Psoas muscle (tissue), 8 donors: Measurements from ENCODE around the gene FBLN1. TPM values are rescaled to one million over a fixed set of nuclear protein-coding genes. Genes with fewer than 3 reads are reported as not detected.
A peak's percentile ranks its signal among the peaks of the same experiment; 100 is the strongest.
"Not testable (repeated sequence)": the region's sequence is repeated elsewhere in the genome, so short reads cannot be mapped to it uniquely, and the experiment has no call there.

Experiments
- ATAC-seq, 4 donors: fragments of 200-7000 bp; cut with Tn5 transposase; one replicate each; pipeline ENCODE4 v1.9.1; 2020; ENCODE audit warnings: moderate library complexity in 3 of 4, mild to moderate bottlenecking in 2 of 4
- DNase-seq, 2 donors: peaks; one replicate each; pipeline ENCODE4 v3.0.0-alpha.2; 2020
- H3K27ac ChIP-seq: fragments of 200-600 bp; one replicate; pipeline ENCODE4 v1.8.0; 2022
- H3K27me3 ChIP-seq, 3 donors: fragments of 200-600 bp in 1 of 3; one replicate each; pipeline versions ENCODE4 v1.6.1 to v1.8.0; 2013 to 2022; ENCODE audit warnings: low read length in 2 of 3, mild to moderate bottlenecking in 2 of 3, moderate library complexity in 1 of 3; ENCODE audit not compliant: insufficient read depth in 3 of 3
- H3K36me3 ChIP-seq, 2 donors: fragments of 200-600 bp in 1 of 2; one replicate each; pipeline versions ENCODE4 v1.6.1 to v1.8.0; 2013 to 2022; ENCODE audit warnings: low read depth in 1 of 2, mild to moderate bottlenecking in 1 of 2, moderate library complexity in 1 of 2; ENCODE audit not compliant: insufficient read depth in 1 of 2
- H3K4me1 ChIP-seq: fragments of 200-600 bp; one replicate; pipeline ENCODE4 v1.8.0; 2022
- H3K4me3 ChIP-seq: fragments of 200-600 bp; one replicate; pipeline ENCODE4 v1.8.0; 2022; ENCODE audit warnings: mild to moderate bottlenecking
- H3K9me3 ChIP-seq: fragments of 200-600 bp; one replicate; pipeline ENCODE4 v1.8.0; 2022
- WGBS, 3 donors: extraction: QIAGEN DNeasy Blood & Tissue Kit; methylation state at CpG; one replicate each; pipeline versions ENCODE4 v1.1.6 to v1.1.7; 2013; 5-methylcytosine and 5-hydroxymethylcytosine counted together
- intact Hi-C, 2 donors: fragments of 100-400 bp; cut with DNase I; formaldehyde crosslinking; loops; one replicate each; pipeline versions ENCODE4 v1.11.0 to v1.14.2; 2022
- polyA plus RNA-seq, 3 donors: library from polyadenylated mRNA; stranded (reverse); fragments of 200-250 nt; gene quantifications; one replicate each; pipeline ENCODE4 v1.2.3, GENCODE V29; 2013
- total RNA-seq, 4 donors: library from RNA; stranded (reverse); fragmentation: NEBNext Ultra II Directional in 2 of 4; extraction: Animal tissue kit (Norgen Biotek cat#: 25700) in 2 of 4; gene quantifications; one replicate each; pipeline versions ENCODE4 v1.2.1 to v1.2.4, GENCODE V29; 2021 to 2023
- TF ChIP-seq, protein P1 (sequence below): fragments of 200-600 bp; IDR thresholded peaks from one replicate; pipeline ENCODE4 v1.8.0; 2022; ENCODE audit warnings: antibody characterized with exemption
- donor health status: healthy with polysubstance abuse.
- donor health status: DM: no; HTN: no; CAD: no; lungs with moderate emphysema.
- donor health status: Bipolar disorder and iron deficiency.
- donor health status: healthy.
- donor health status: DM: yes; HTN: yes; CAD: no.
- donor health status: DM: no; HTN: no; CAD: no.
- donor health status: DM: no; HTN: no; CAD: no.
- donor health status: DM: yes; HTN: yes; CAD: no.

Gene FBLN1
- total and polyA plus RNA-seq, 7 donors, result 10.5 to 95.7 (median 19.3) TPM

DNA sequence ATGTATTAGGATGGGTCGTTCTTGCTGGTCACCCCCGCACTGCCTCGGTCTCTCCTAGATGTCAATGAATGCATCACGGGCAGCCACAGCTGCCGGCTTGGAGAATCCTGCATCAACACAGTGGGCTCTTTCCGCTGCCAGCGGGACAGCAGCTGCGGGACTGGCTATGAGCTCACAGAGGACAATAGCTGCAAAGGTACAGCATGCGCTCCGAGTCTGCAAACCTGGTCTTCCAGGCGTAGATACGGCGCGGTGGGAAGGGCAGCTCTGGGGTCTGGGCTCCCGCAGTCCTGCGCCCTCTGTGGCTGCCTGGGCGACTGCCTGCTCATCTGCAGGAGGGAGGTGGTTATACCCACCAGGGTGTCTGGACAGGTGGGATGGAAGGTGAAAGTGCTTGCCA is 31.0 kb downstream of the FBLN1 start:
- WGBS, 3 donors, result 35 to 50% (median 42%) methylated on average over 17 of the region's 17 CpGs
- peaks cover 0 to 22% (median 0%) of the 10 kb centered on the region in 3 donors for H3K27me3 ChIP-seq
- H3K9me3 ChIP-seq, result no peaks in the 10 kb centered on the region
- no peak overlapping the region for H3K4me3 ChIP-seq
- ATAC-seq (peak in 1 of 4 donors; percentile 16), DNase-seq (no peak)
- H3K27ac ChIP-seq, result no peak overlapping the region
- no peaks in the 10 kb centered on the region for H3K36me3 ChIP-seq
- intact Hi-C loops, result no loop called here
- TF ChIP-seq, protein P1, sequence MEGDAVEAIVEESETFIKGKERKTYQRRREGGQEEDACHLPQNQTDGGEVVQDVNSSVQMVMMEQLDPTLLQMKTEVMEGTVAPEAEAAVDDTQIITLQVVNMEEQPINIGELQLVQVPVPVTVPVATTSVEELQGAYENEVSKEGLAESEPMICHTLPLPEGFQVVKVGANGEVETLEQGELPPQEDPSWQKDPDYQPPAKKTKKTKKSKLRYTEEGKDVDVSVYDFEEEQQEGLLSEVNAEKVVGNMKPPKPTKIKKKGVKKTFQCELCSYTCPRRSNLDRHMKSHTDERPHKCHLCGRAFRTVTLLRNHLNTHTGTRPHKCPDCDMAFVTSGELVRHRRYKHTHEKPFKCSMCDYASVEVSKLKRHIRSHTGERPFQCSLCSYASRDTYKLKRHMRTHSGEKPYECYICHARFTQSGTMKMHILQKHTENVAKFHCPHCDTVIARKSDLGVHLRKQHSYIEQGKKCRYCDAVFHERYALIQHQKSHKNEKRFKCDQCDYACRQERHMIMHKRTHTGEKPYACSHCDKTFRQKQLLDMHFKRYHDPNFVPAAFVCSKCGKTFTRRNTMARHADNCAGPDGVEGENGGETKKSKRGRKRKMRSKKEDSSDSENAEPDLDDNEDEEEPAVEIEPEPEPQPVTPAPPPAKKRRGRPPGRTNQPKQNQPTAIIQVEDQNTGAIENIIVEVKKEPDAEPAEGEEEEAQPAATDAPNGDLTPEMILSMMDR, result no peak
- H3K4me1 ChIP-seq, result peaks cover 11% of the 10 kb centered on the region

DNA sequence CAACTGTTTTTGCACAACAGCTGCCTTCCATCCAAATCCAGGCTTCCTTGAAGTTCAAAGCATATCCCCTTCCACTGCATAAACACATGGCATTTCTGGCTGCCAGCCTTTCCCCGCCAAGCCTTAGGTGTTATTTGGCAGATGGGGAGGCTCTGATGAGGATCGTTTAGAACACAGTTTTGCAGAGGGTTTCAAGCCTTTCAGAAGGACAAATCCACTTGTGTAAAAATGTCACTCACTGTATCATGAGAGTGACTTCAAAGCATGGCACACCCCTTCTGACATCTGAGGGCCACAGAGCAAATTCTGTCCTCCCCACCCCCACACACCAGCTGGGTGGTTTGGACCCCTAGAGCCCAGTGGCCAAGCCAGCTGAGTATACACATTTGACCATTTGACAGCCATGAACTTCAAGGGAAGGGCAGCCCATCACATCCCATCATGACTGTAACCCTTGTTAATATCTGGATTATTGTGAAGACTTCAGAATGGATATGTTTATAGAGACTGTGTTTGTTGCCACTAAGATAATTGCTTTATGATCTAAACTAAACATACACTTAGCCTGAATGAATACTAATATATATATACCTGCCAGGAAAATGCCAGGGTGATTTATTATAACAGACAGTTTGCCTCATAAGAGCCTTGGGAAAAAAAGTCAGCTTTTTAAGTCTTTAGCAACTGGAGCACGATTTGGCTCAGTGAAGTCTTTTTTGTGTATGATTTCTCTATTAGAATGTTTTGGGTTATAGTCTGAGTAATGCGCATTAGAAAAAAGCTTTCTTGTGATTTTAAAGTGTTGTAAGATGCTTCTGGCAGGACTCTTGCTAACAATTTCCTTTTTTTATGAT is 31.9 kb downstream of the FBLN1 start:
- H3K27ac ChIP-seq, result no peak overlapping the region

DNA sequence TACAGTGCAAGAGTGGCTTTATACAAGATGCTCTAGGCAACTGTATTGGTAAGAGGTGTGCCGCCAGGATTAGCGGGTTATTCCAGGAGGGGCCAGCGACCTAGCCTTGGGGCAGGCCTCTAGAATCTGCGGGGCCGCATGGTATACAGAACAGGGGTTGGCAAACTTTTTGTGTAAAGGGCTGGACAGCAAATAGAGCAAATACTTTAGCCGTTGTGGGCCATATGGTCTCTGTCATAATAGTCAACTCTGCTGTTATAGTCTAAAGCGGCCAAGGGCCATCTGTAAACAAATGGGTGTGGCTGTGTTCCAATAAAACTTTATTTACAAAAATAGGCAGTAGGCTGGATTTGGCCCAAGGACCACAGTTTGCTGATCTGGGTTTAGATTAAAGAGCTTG is 32.6 kb downstream of the FBLN1 start:
- H3K9me3 ChIP-seq, result no peaks in the 10 kb centered on the region
- peaks cover 11% of the 10 kb centered on the region for H3K4me1 ChIP-seq
- H3K27ac ChIP-seq, result no peak overlapping the region
- no peak overlapping the region for H3K4me3 ChIP-seq
- TF ChIP-seq, protein P1, result no peak
- no peak for DNase-seq
- no peaks in the 10 kb centered on the region for H3K36me3 ChIP-seq
- intact Hi-C loops, result no loop called here
- WGBS, 3 donors, result 91 to 94% (median 93%) methylated on average over 7 of the region's 7 CpGs
- H3K27me3 ChIP-seq, result peaks cover 0 to 28% (median 0%) of the 10 kb centered on the region in 3 donors
- ATAC-seq, result no peak

More for the DNA sequence above, 31.9 kb downstream of the FBLN1 start:
- 49 to 52% (median 49%) methylated on average over 4 of the region's 4 CpGs for WGBS, 3 donors
- Histone ChIP-seq H3K4me1 (peaks cover 11% of the 10 kb centered on the region), H3K36me3 (no peaks in the 10 kb centered on the region), H3K27me3 (peaks cover 0 to 22% (median 0%) of the 10 kb centered on the region in 3 donors), H3K4me3 (no peak overlapping the region), H3K9me3 (no peaks in the 10 kb centered on the region)
- DNase-seq (no peak), ATAC-seq (no peak)
- TF ChIP-seq, protein P1, result no peak
- intact Hi-C loops, result no loop called here

DNA sequence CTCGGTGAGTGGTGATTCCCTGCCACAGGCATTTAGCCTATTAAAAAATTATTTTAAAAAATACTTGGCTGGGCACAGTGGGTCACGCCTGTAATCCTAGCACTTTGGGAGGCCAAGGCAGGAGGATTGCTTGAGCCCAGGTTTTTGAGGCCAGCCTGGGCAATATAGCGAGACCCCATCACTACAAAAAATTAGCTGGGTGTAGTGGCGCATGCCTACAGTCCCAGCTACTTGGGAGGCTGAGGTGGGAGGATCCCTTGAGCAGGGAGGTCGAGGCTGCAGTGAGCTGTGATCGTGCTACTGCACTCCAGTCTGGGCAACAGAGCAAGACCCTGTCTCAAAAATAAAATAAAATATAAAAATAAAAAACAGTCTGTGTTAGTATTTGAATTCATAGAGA is 33.2 kb downstream of the FBLN1 start:
- 94 to 97% (median 96%) methylated on average over 6 of the region's 6 CpGs for WGBS, 3 donors
- intact Hi-C loops, H3K4me3 ChIP-seq, DNase-seq, H3K27ac ChIP-seq, H3K36me3 ChIP-seq, ATAC-seq, H3K9me3 ChIP-seq: not testable (repeated sequence)
- H3K27me3 ChIP-seq, result peaks cover 0 to 28% (median 0%) of the 10 kb centered on the region in 3 donors
- H3K4me1 ChIP-seq, result peaks cover 11% of the 10 kb centered on the region

DNA sequence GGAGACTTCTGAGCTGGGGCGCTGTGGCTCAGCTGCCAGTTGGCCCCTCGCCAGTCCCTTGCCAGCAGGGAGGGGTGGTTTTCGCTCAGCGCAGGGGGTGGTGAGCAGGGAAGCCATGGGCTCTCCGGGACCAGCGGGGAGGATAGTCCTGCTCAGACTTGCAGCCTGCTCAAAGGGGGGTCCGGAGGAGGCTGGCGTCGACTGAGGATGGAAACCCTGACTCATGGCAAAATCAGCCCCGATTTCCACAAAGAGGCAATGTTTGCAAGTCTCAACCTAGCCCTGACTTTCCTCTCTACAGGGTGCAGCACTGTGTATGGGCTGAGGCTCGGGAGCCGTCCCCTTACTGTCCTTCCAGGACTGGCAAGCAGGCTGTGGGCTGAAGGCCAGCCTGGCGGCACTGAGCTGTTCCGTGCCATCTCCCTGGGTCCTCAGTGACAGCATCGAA is 35.1 kb downstream of the FBLN1 start:
- no peaks in the 10 kb centered on the region for H3K36me3 ChIP-seq
- 20 to 31% (median 24%) methylated on average over 15 of the region's 15 CpGs for WGBS, 3 donors
- ATAC-seq, result peak; percentile 40 to 75 (median 69)
- TF ChIP-seq, protein P1, result no peak
- peaks cover 0 to 23% (median 0%) of the 10 kb centered on the region in 3 donors for H3K27me3 ChIP-seq
- peak; percentile 55 to 70 for DNase-seq
- intact Hi-C loops, result no loop called here
- H3K4me1 ChIP-seq, result peaks cover 11% of the 10 kb centered on the region
- no peaks in the 10 kb centered on the region for H3K9me3 ChIP-seq
- H3K27ac ChIP-seq, result no peak overlapping the region
- H3K4me3 ChIP-seq, result no peak overlapping the region
